PC-3 (cell line): ENCODE measurements around the gene ADAMTSL1. TPM values are rescaled to one million over a fixed set of nuclear protein-coding genes. Genes with fewer than 3 reads are reported as not detected.

ENCODE experiments used
- ATAC-seq: fragments of 200-7000 bp; cut with Tn5 transposase; 2 replicates; pipeline ENCODE4 v1.9.1; 2020; ENCODE audit warnings: mild to moderate bottlenecking, moderate library complexity
- BruUV-seq: library from RNA; stranded (reverse); fragments of 400-500 nt; replicated peaks from 2 replicates; lab custom pipeline; 2021; lab: Mats Ljungman, UMichigan
- CTCF ChIA-PET: fragments of 300-600 bp; sonication (Branson Sonifier 250); formaldehyde crosslinking; loops from one replicate; lab custom pipeline; 2022; ENCODE audit warnings: antibody characterized with exemption; lab: Charles Lee
- POLR2A ChIA-PET: fragments of 300-600 bp; sonication (Branson Sonifier 250); formaldehyde crosslinking; loops from one replicate; lab custom pipeline; 2022; ENCODE audit warnings: antibody characterized with exemption; ENCODE audit not compliant: unreplicated experiment; lab: Charles Lee
- DNase-seq: peaks from one replicate; pipeline ENCODE4 v3.0.0-alpha.2; 2015
- H2AFZ ChIP-seq: fragments of 300-600 bp; sonication (generic); 2 replicates; pipeline ENCODE4 v1.6.0; 2016; ENCODE audit warnings: antibody characterized with exemption, low read length
- H3F3A ChIP-seq: fragments of 300-600 bp; sonication (generic); one replicate; pipeline ENCODE4 v1.6.0; 2017; ENCODE audit warnings: antibody characterized with exemption, low read length, control low read depth, mild to moderate bottlenecking; ENCODE audit not compliant: unreplicated experiment
- H3K27ac ChIP-seq: fragments of 300-600 bp; sonication (generic); 2 replicates; pipeline ENCODE4 v1.5.1; 2016; ENCODE audit warnings: mild to moderate bottlenecking, low read length
- H3K27me3 ChIP-seq: fragments of 300-600 bp; sonication (generic); 2 replicates; pipeline ENCODE4 v1.6.1; 2016; ENCODE audit warnings: low read length, mixed read lengths
- H3K36me3 ChIP-seq: fragments of 300-600 bp; sonication (generic); 2 replicates; pipeline ENCODE4 v1.6.1; 2016; ENCODE audit warnings: low read depth, mixed run types, low read length, mixed read lengths
- H3K4me1 ChIP-seq: fragments of 300-600 bp; sonication (generic); 2 replicates; pipeline ENCODE4 v1.5.1; 2016; ENCODE audit warnings: low read length; ENCODE audit not compliant: insufficient read depth
- H3K4me2 ChIP-seq: fragments of 300-600 bp; sonication (generic); 2 replicates; pipeline ENCODE4 v1.6.0; 2016; ENCODE audit warnings: low read length
- H3K4me3 ChIP-seq: fragments of 300-600 bp; sonication (generic); 2 replicates; pipeline ENCODE4 v1.5.1; 2016; ENCODE audit warnings: mild to moderate bottlenecking, low read length, mixed read lengths
- H3K79me2 ChIP-seq: fragments of 300-600 bp; sonication (generic); 2 replicates; pipeline ENCODE4 v1.6.1; 2017; ENCODE audit warnings: low read length, mixed read lengths
- H3K9ac ChIP-seq: fragments of 300-600 bp; sonication (generic); 2 replicates; pipeline ENCODE4 v1.6.0; 2016; ENCODE audit warnings: mild to moderate bottlenecking, low read length
- H3K9me2 ChIP-seq: fragments of 300-600 bp; sonication (generic); replicated peaks from 2 replicates; pipeline ENCODE4 v1.6.1; 2016; ENCODE audit warnings: mixed run types, low read length, mixed read lengths
- H3K9me3 ChIP-seq: fragments of 300-600 bp; sonication (generic); 2 replicates; pipeline ENCODE4 v1.6.1; 2016; ENCODE audit warnings: low read length, mixed read lengths
- H4K20me1 ChIP-seq: fragments of 300-600 bp; sonication (generic); 2 replicates; pipeline ENCODE4 v1.6.1; 2016; ENCODE audit warnings: low read length, mixed read lengths
- EZH2 ChIP-seq: fragments of 300-600 bp; sonication (generic); IDR thresholded peaks from one replicate; pipeline ENCODE4 v1.6.1; 2017; ENCODE audit warnings: antibody characterized with exemption, mild to moderate bottlenecking, low read length; ENCODE audit not compliant: unreplicated experiment
- EZH2phosphoT487 ChIP-seq: fragments of 300-600 bp; sonication (generic); IDR thresholded peaks from 2 replicates; pipeline ENCODE4 v1.6.1; 2018; ENCODE audit warnings: mild to moderate bottlenecking, antibody characterized with exemption, low read length, borderline replicate concordance
- intact Hi-C: fragments of 100-400 bp; cut with micrococcal nuclease; formaldehyde crosslinking; loops from 2 replicates; pipeline ENCODE4 v1.9.0; 2023
- total RNA-seq: library from RNA; depleted of rRNA; stranded (reverse); fragments of >200 nt; gene quantifications from 2 replicates; pipeline ENCODE4 v1.2.3, GENCODE V29; 2014
- TF ChIP-seq, protein P1 (sequence below): fragments of 300-600 bp; sonication (generic); conservative IDR thresholded peaks from 2 replicates; pipeline ENCODE4 v1.5.1; 2017; ENCODE audit warnings: antibody characterized with exemption, low read depth, mild to moderate bottlenecking, low read length

ADAMTSL1 gene
- total RNA-seq, 1 experiment from 2014 or later: 0.26 TPM

DNA sequence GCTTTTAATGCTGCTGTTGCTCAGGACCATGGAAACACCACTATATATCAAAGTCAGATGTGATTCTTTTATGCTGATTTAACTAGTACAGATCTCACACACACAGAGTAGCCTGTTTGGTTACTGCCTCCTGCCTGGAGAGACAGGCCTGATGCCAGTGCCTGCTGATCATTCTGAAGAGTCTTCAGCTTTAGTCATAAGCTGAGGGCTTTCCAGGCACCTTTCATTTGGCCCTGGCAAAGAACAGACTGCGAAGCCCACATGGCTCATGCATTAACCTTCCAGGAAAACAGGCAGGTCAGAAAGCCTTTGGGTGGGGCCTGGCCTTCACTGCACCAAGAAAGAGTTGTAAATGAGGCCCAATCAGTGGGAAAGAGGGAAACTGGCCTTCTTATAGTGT, 414.3 kb downstream of the ADAMTSL1 start:
- DNase-seq (no peak), ATAC-seq (peak; percentile 25; the same call in 1 of the 2 replicates)
- ChIA-PET CTCF (no interaction called here), POLR2A (no interaction called here)
- no peak overlapping the region for H3K27ac ChIP-seq
- no peaks in the 10 kb centered on the region for H3K9me3 ChIP-seq
- H3K79me2 ChIP-seq: no peaks in the 10 kb centered on the region
- no peaks in the 10 kb centered on the region for H3K27me3 ChIP-seq
- H2AFZ ChIP-seq: no peak overlapping the region
- TF ChIP-seq, protein P1, sequence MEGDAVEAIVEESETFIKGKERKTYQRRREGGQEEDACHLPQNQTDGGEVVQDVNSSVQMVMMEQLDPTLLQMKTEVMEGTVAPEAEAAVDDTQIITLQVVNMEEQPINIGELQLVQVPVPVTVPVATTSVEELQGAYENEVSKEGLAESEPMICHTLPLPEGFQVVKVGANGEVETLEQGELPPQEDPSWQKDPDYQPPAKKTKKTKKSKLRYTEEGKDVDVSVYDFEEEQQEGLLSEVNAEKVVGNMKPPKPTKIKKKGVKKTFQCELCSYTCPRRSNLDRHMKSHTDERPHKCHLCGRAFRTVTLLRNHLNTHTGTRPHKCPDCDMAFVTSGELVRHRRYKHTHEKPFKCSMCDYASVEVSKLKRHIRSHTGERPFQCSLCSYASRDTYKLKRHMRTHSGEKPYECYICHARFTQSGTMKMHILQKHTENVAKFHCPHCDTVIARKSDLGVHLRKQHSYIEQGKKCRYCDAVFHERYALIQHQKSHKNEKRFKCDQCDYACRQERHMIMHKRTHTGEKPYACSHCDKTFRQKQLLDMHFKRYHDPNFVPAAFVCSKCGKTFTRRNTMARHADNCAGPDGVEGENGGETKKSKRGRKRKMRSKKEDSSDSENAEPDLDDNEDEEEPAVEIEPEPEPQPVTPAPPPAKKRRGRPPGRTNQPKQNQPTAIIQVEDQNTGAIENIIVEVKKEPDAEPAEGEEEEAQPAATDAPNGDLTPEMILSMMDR: no peak
- TF ChIP-seq EZH2 (no peak), EZH2phosphoT487 (no peak)
- H3K4me2 ChIP-seq: no peak overlapping the region
- no peaks in the 10 kb centered on the region for H3K36me3 ChIP-seq
- intact Hi-C loops: no loop called here
- BruUV-seq: no TSS peak
- H3K4me1 ChIP-seq: peaks cover 12% of the 10 kb centered on the region
- no peaks in the 10 kb centered on the region for H3F3A ChIP-seq
- no peak overlapping the region for H3K9ac ChIP-seq
- no peaks in the 10 kb centered on the region for H3K9me2 ChIP-seq
- H4K20me1 ChIP-seq: no peaks in the 10 kb centered on the region
- no peak overlapping the region for H3K4me3 ChIP-seq

DNA sequence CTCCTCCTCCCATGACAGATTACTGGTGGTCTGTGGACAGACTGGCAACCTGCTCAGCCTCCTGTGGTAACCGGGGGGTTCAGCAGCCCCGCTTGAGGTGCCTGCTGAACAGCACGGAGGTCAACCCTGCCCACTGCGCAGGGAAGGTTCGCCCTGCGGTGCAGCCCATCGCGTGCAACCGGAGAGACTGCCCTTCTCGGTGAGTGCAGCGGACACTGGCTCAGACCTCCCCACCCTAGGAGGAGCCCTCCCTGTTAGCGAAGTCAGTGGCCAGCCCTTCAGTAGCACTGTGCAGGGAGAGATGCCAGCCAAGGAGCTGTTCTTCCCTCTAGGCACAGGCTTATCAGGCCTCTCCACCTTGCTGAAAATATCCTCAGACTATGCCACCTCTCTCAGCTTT, 415.6 kb downstream of the ADAMTSL1 start:
- POLR2A ChIA-PET: no interaction called here
- no peak overlapping the region for H3K4me2 ChIP-seq

DNA sequence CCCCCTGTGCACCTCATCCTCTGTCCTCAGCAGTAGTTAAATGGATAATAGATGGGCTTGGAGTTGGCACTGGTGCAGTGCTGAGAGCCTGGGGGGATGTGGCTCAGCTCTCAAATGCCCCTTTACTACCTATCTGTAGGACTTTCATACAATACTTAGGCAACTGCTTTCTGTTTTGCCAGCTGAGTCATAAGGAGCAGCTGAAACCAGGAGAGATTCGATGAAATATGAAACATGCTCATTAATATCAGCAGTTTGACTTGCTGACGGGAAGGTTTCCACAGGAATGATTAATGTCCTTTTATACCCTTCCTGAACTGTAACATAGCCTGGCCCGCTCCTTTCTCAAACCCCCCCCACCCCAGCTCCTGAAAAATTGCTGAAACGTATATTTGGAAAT, 416.4 kb downstream of the ADAMTSL1 start:
- TF ChIP-seq EZH2phosphoT487 (no peak), EZH2 (no peak)
- TF ChIP-seq, protein P1: no peak

More for the DNA sequence above, 415.6 kb downstream of the ADAMTSL1 start:
- BruUV-seq: no TSS peak
- peaks cover 12% of the 10 kb centered on the region for H3K4me1 ChIP-seq
- intact Hi-C loops: no loop called here
- ATAC-seq (no peak), DNase-seq (no peak)
- no peak overlapping the region for H3K9ac ChIP-seq
- no peaks in the 10 kb centered on the region for H3K27me3 ChIP-seq
- no peak overlapping the region for H3K27ac ChIP-seq
- no peaks in the 10 kb centered on the region for H3K9me2 ChIP-seq
- H3K4me3 ChIP-seq: no peak overlapping the region
- no peaks in the 10 kb centered on the region for H3K9me3 ChIP-seq
- H4K20me1 ChIP-seq: no peaks in the 10 kb centered on the region
- TF ChIP-seq EZH2phosphoT487 (no peak), EZH2 (no peak)
- TF ChIP-seq, protein P1: no peak
- CTCF ChIA-PET: no interaction called here
- no peaks in the 10 kb centered on the region for H3K79me2 ChIP-seq
- H3K36me3 ChIP-seq: no peaks in the 10 kb centered on the region
- no peak overlapping the region for H2AFZ ChIP-seq
- no peaks in the 10 kb centered on the region for H3F3A ChIP-seq

More for the DNA sequence above, 416.4 kb downstream of the ADAMTSL1 start:
- H3F3A ChIP-seq: no peaks in the 10 kb centered on the region
- H3K9me2 ChIP-seq: no peaks in the 10 kb centered on the region
- intact Hi-C loops: no loop called here
- H3K9ac ChIP-seq: no peak overlapping the region
- no TSS peak for BruUV-seq
- peak; percentile 81 for ATAC-seq
- H3K4me1 ChIP-seq: peaks cover 12% of the 10 kb centered on the region
- H3K36me3 ChIP-seq: no peaks in the 10 kb centered on the region
- no peak overlapping the region for H2AFZ ChIP-seq
- H3K4me3 ChIP-seq: no peak overlapping the region
- no peaks in the 10 kb centered on the region for H3K79me2 ChIP-seq
- ChIA-PET CTCF (no interaction called here), POLR2A (no interaction called here)
- H4K20me1 ChIP-seq: no peaks in the 10 kb centered on the region
- no peaks in the 10 kb centered on the region for H3K9me3 ChIP-seq
- H3K27ac ChIP-seq: 0 out of 2 replicates have a peak overlapping the region, but pooled peaks have one; percentile 30
- peak; percentile 73 for DNase-seq
- H3K27me3 ChIP-seq: no peaks in the 10 kb centered on the region
- peak overlapping the region; percentile 63 for H3K4me2 ChIP-seq
